ENCODE results near the gene KIAA0513. TPM values are rescaled to one million over a fixed set of nuclear protein-coding genes. Genes with fewer than 3 reads are reported as not detected.
A peak's percentile ranks its signal among the peaks of the same experiment; 100 is the strongest.

Gene KIAA0513
- polyA plus RNA-seq, 1 experiment, result 10.0 TPM

DNA sequence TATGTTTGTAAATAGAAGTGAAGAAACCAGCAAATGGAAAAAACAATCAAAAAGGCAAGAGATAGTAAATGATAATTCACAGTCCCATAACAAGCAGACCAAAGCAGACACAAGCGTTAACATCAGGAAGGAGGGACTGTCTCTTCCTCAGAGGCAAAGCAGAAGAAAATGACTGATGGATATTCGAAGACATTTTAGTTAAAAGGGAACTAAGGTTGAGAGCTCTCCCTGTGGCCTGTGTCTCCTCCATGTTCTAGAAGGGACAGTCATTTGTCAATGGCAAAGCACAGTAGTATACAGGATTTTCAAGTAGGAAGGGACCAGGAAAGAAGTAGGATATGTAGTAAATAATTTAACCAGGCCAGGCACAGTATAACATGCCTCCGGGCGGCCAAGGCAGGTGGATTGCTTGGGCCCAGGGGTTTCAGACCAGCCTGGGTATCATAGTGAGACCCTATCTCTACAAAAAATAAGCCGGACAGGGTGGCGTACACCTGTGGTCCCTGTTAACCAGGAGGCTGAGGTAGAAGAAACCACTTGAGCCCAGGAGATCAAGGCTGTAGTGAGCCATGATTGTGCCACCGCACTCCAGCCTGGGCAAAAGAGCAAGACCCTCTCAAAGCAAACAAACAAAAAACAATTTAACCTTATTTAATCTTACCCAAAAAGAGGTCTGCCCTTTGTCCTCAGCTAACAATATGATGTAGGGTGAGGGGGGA, 19.9 kb upstream of the KIAA0513 start:
- Histone ChIP-seq H3K4me3 (ENCODE audit: low read depth, low read length) (no peak overlapping the region), H3K9me3 (ENCODE audit: control insufficient read depth, insufficient read depth, low read length) (no peaks in the 10 kb centered on the region; the same call in 1 of the 2 replicates), H3K27ac (ENCODE audit: low read depth, low read length) (no peak overlapping the region), H3K27me3 (ENCODE audit: control insufficient read depth, insufficient read depth, low read length) (no peaks in the 10 kb centered on the region)
- TF ChIP-seq, protein P1, sequence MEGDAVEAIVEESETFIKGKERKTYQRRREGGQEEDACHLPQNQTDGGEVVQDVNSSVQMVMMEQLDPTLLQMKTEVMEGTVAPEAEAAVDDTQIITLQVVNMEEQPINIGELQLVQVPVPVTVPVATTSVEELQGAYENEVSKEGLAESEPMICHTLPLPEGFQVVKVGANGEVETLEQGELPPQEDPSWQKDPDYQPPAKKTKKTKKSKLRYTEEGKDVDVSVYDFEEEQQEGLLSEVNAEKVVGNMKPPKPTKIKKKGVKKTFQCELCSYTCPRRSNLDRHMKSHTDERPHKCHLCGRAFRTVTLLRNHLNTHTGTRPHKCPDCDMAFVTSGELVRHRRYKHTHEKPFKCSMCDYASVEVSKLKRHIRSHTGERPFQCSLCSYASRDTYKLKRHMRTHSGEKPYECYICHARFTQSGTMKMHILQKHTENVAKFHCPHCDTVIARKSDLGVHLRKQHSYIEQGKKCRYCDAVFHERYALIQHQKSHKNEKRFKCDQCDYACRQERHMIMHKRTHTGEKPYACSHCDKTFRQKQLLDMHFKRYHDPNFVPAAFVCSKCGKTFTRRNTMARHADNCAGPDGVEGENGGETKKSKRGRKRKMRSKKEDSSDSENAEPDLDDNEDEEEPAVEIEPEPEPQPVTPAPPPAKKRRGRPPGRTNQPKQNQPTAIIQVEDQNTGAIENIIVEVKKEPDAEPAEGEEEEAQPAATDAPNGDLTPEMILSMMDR (IDR thresholded peaks at IDR 0.05; ENCODE audit: low read depth, low read length), result no peak
- POLR2A ChIA-PET, result interaction anchor here (0.6 kb wide), 1 partner anchor 756 kb away, joined by 4 read pairs; no protein-coding TSS in a partner anchor
- no peak for DNase-seq (ENCODE audit: low read depth, low spot score)
- CTCF ChIA-PET, result interaction anchor here (2.2 kb wide), 1 partner anchor 20 kb away, joined by 6 read pairs; the partner anchor contains the start of gene KIAA0513

DNA sequence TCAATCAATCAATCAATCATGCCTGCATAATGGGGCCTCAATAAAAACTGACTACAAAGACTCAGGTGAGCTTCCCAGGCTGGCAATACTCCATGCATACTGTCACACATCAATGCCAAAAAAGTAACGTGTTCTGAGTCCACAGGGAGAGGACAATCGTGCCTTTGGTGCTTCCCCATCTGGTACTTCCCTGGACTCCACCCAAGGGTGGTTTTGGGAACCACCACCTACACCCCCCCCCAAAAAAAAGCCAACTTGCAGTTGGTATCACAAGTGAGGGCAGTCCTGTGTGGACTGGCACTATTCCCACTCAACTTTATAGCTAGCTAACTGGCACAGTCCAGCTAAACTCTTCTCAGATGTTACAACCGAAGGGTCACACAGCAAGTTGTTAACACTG, 19.3 kb upstream of the KIAA0513 start:
- H3K27me3 ChIP-seq (ENCODE audit: control insufficient read depth, insufficient read depth, low read length), result no peaks in the 10 kb centered on the region
- ChIA-PET POLR2A (interaction anchor here (0.6 kb wide), 1 partner anchor 756 kb away, joined by 4 read pairs; no protein-coding TSS in a partner anchor), CTCF (interaction anchor here (2.2 kb wide), 1 partner anchor 19 kb away, joined by 6 read pairs; the partner anchor contains the start of gene KIAA0513)
- H3K9me3 ChIP-seq (ENCODE audit: control insufficient read depth, insufficient read depth, low read length), result no peaks in the 10 kb centered on the region
- no peak for DNase-seq (ENCODE audit: low read depth, low spot score)
- TF ChIP-seq, protein P1 (IDR thresholded peaks at IDR 0.05; ENCODE audit: low read depth, low read length), result no peak
- peak overlapping the region; percentile 39 for H3K27ac ChIP-seq (ENCODE audit: low read depth, low read length)
- no peak overlapping the region for H3K4me3 ChIP-seq (ENCODE audit: low read depth, low read length)

DNA sequence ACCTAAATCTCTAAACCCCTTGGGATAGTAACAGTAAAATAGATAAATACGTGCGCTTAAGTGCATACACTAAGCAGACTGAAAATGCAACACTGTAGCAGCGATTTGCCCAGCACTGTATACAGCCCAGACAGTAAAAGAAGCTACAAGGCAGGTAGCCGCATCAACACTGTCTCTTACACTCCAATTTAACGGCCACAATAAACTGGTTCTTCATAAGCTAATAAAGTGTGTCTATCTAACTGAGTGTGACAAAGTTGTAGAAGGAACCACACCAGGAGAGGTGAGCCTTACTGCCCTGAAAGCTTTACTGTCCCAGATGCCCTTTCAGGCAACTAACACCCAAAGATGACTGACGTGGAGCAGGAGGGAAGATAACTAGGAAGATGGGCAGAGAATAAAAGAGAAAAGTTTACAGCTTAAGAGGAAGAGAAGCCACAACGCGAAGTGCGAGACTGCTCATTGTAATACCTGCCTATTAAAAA, 17.1 kb upstream of the KIAA0513 start:
- ChIA-PET POLR2A (interaction anchor here (0.8 to 2.2 kb wide), 4 partner anchors 16 to 38 kb away, joined by 3 to 13 read pairs (median 10); partner anchors contain the start of gene KIAA0513), CTCF (interaction anchor here (0.8 kb wide), 1 partner anchor 39 kb away, joined by 4 read pairs; no protein-coding TSS in a partner anchor)
- Histone ChIP-seq H3K27me3 (ENCODE audit: control insufficient read depth, insufficient read depth, low read length) (no peaks in the 10 kb centered on the region), H3K27ac (ENCODE audit: low read depth, low read length) (peak overlapping the region; percentile 61), H3K9me3 (ENCODE audit: control insufficient read depth, insufficient read depth, low read length) (no peaks in the 10 kb centered on the region), H3K4me3 (ENCODE audit: low read depth, low read length) (peak overlapping the region; percentile 92)
- no peak for DNase-seq (ENCODE audit: low read depth, low spot score)
- TF ChIP-seq, protein P1 (IDR thresholded peaks at IDR 0.05; ENCODE audit: low read depth, low read length), result no peak

DNA sequence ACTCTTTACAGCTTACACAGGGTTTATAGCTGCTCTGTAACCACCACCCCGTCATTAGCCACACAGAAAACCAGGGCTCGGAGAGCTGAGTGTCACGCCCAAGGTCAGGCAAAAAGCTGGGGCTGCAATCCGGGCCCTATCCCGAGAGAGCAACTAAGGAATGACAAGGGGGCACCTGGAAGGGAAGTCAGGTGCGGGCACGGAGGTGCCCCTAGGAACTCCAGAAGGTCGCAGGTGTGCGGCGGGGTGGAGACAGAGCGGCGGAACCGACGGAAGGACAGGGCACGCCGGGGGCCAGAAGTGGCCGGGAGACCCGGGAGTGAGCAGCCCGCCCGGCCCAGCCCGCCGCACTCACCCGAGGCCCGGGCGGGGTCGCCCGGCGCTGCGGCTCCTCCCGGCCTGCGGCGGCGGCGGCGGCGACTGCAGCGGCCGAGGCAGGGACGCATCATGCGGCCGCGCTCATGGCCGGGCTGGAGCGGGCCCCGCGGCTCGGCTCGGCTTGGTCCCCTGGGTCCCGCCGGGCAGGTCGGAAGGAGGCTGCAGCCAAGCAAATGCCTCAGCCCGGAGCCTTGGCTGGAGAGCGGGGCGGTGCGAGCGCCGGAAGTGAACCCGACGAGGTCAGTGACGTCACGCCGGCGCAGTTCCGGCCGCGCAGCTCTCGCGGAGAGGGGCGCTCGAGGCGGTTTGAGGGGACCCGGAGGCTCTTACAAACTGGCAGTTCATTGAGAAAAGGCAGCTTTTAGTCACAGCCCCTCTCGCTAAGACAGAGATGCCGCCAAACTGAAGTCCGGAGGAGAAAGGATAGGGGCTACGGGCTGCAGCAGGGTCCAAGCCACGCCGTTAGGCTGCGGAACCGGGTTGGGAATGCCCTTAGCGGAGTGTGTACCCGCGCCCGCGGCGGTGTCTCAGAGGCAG, 16.4 kb upstream of the KIAA0513 start, which contains the start of gene ZDHHC7:
ZDHHC7 (minus strand) TSS at position 605 of the 915 bp plus-strand sequence. CDS start 20,917 bp downstream, outside the sequence.
- ChIA-PET POLR2A (interaction anchor here (0.6 to 2.2 kb wide), 8 partner anchors 11 to 179 kb away, joined by 3 to 13 read pairs (median 3); partner anchors contain the start of gene KIAA0513), CTCF (interaction anchor here (0.8 kb wide), 2 partner anchors 40 kb away, joined by 3 to 4 read pairs; no protein-coding TSS in a partner anchor)
- H3K27ac ChIP-seq (ENCODE audit: low read depth, low read length), result peak within 1 kb of the TSS; percentile 98
- peak; percentile 45 for DNase-seq (ENCODE audit: low read depth, low spot score)
- TF ChIP-seq, protein P1 (IDR thresholded peaks at IDR 0.05; ENCODE audit: low read depth, low read length), result no peak
- H3K9me3 ChIP-seq (ENCODE audit: control insufficient read depth, insufficient read depth, low read length), result no peaks in the 10 kb centered on the region
- no peaks in the 10 kb centered on the region for H3K27me3 ChIP-seq (ENCODE audit: control insufficient read depth, insufficient read depth, low read length)
- peak within 1 kb of the TSS; percentile 92 for H3K4me3 ChIP-seq (ENCODE audit: low read depth, low read length)
